Small intestine (tissue), 7 donors: Measurements from ENCODE around the gene HHLA2. TPM values are rescaled to one million over a fixed set of nuclear protein-coding genes. Genes with fewer than 3 reads are reported as not detected.

Source experiments
- DNase-seq, 2 donors: peaks; one replicate each; pipeline versions ENCODE4 v3.0.0 to v3.0.0-alpha.2; 2013
- FAIRE-seq: peaks from 2 replicates; lab custom pipeline; 2012; peaks lifted over from hg19 to GRCh38; lab: Jason Lieb, UNC
- H3K27ac ChIP-seq, 3 donors: one replicate each; pipeline ENCODE4 v1.5.1; 2013; ENCODE audit warnings: low read length in 2 of 3, mild to moderate bottlenecking in 2 of 3, control low read depth in 1 of 3, inconsistent platforms in 1 of 3, low read depth in 1 of 3, moderate library complexity in 1 of 3
- H3K27me3 ChIP-seq, 3 donors: one replicate each; pipeline ENCODE4 v1.6.1; 2013; ENCODE audit warnings: low read length in 3 of 3, inconsistent platforms in 1 of 3; ENCODE audit not compliant: control insufficient read depth in 3 of 3, insufficient read depth in 3 of 3
- H3K36me3 ChIP-seq, 3 donors: one replicate each; pipeline ENCODE4 v1.6.1; 2013; ENCODE audit warnings: low read length in 3 of 3, inconsistent platforms in 1 of 3, low read depth in 1 of 3, mild to moderate bottlenecking in 1 of 3, moderate library complexity in 1 of 3; ENCODE audit not compliant: control insufficient read depth in 3 of 3, insufficient read depth in 2 of 3
- H3K4me1 ChIP-seq, 3 donors: one replicate each; pipeline ENCODE4 v1.6.1; 2013; ENCODE audit warnings: low read length in 2 of 3, inconsistent platforms in 1 of 3, low read depth in 1 of 3, mild to moderate bottlenecking in 1 of 3, moderate library complexity in 1 of 3; ENCODE audit not compliant: control insufficient read depth in 3 of 3, insufficient read depth in 2 of 3
- H3K4me3 ChIP-seq, 3 donors: one replicate each; pipeline ENCODE4 v1.5.1; 2013; ENCODE audit warnings: low read length in 3 of 3, control low read depth in 1 of 3, inconsistent platforms in 1 of 3, low read depth in 1 of 3, mild to moderate bottlenecking in 1 of 3, moderate library complexity in 1 of 3
- H3K9me3 ChIP-seq, 2 donors: one replicate each; pipeline ENCODE4 v1.6.1; 2013; ENCODE audit warnings: low read depth in 1 of 2, low read length in 1 of 2; ENCODE audit not compliant: control insufficient read depth in 2 of 2, insufficient read depth in 1 of 2
- WGBS, 3 donors: extraction: QIAGEN DNeasy Blood & Tissue Kit; methylation state at CpG; one replicate each; pipeline ENCODE4 v1.1.7; 2013; 5-methylcytosine and 5-hydroxymethylcytosine counted together
- polyA plus RNA-seq, 4 donors: library from polyadenylated mRNA; stranded (reverse) in 3 of 4; unstranded in 1 of 4; fragments of 200-250 nt in 3 of 4; fragments of 120-200 nt in 1 of 4; gene quantifications; one replicate each; pipeline versions ENCODE4 v1.2.1 to v1.2.3, GENCODE V29; 2013
- donor health status: healthy with polysubstance abuse.
- donor health status: control.
- donor health status: control.
- donor health status: Bipolar disorder and iron deficiency.
- donor health status: healthy.

HHLA2 gene
- polyA plus RNA-seq, 4 donors = 20.5 to 130 (median 91.0) TPM

GRCh38 chr3:108407886-108408285 lies 111.5 kb downstream of the HHLA2 start:
- DNase-seq (no peak), FAIRE-seq (no peak)
- H3K4me1 ChIP-seq = peaks cover 4 to 21% (median 9%) of the 10 kb centered on the region in 3 donors
- no peaks in the 10 kb centered on the region for H3K36me3 ChIP-seq
- H3K9me3 ChIP-seq = peaks cover 0 to 6% of the 10 kb centered on the region in 2 donors
- no peak overlapping the region for H3K27ac ChIP-seq
- H3K4me3 ChIP-seq = no peak overlapping the region
- H3K27me3 ChIP-seq = no peaks in the 10 kb centered on the region
- 29 to 37% (median 36%) methylated on average over 3 of the region's 3 CpGs for WGBS, 3 donors

GRCh38 chr3:108408883-108409799 lies 112.8 kb downstream of the HHLA2 start:
- 25 to 63% (median 36%) methylated on average over 7 of the region's 7 CpGs for WGBS, 3 donors
- FAIRE-seq (no peak), DNase-seq (peak; percentile 67 to 84)
- Histone ChIP-seq H3K4me3 (no peak overlapping the region), H3K9me3 (peaks cover 0 to 6% of the 10 kb centered on the region in 2 donors), H3K36me3 (no peaks in the 10 kb centered on the region), H3K27ac (peak overlapping the region; percentile 2 to 22 (median 5)), H3K27me3 (no peaks in the 10 kb centered on the region), H3K4me1 (peaks cover 4 to 14% (median 5%) of the 10 kb centered on the region in 3 donors)

GRCh38 chr3:108409800-108410178 lies 113.4 kb downstream of the HHLA2 start:
- H3K27ac ChIP-seq = no peak overlapping the region
- WGBS, 3 donors = 81 to 93% (median 83%) methylated on average over 4 of the region's 4 CpGs
- no peak for DNase-seq
- H3K36me3 ChIP-seq = no peaks in the 10 kb centered on the region
- H3K27me3 ChIP-seq = no peaks in the 10 kb centered on the region
- H3K4me3 ChIP-seq = no peak overlapping the region
- peaks cover 2 to 10% (median 5%) of the 10 kb centered on the region in 3 donors for H3K4me1 ChIP-seq
- FAIRE-seq = no peak
- H3K9me3 ChIP-seq = peaks cover 0 to 6% of the 10 kb centered on the region in 2 donors

GRCh38 chr3:108410531-108410984 lies 114.2 kb downstream of the HHLA2 start:
- Histone ChIP-seq H3K27ac (no peak overlapping the region), H3K4me1 (peaks cover 2 to 10% (median 5%) of the 10 kb centered on the region in 3 donors), H3K27me3 (no peaks in the 10 kb centered on the region), H3K36me3 (no peaks in the 10 kb centered on the region), H3K9me3 (peaks cover 0 to 6% of the 10 kb centered on the region in 2 donors), H3K4me3 (no peak overlapping the region)
- FAIRE-seq (no peak), DNase-seq (no peak)
- WGBS, 3 donors = 89 to 95% (median 94%) methylated on average over 11 of the region's 11 CpGs

GRCh38 chr3:108412121-108412750 lies 115.9 kb downstream of the HHLA2 start:
- H3K4me3 ChIP-seq = no peak overlapping the region
- 57 to 77% (median 68%) methylated on average over 6 of the region's 6 CpGs for WGBS, 3 donors
- no peaks in the 10 kb centered on the region for H3K36me3 ChIP-seq
- FAIRE-seq (no peak), DNase-seq (peak in 1 of 2 donors; percentile 46)
- peaks cover 0 to 6% of the 10 kb centered on the region in 2 donors for H3K9me3 ChIP-seq
- no peak overlapping the region for H3K27ac ChIP-seq
- H3K4me1 ChIP-seq = peaks cover 0 to 6% (median 5%) of the 10 kb centered on the region in 3 donors
- H3K27me3 ChIP-seq = no peaks in the 10 kb centered on the region

- FAIRE-seq (no peak), DNase-seq (no peak)
- 83 to 91% (median 89%) methylated on average over 5 of the region's 5 CpGs for WGBS, 3 donors
- no peaks in the 10 kb centered on the region for H3K27me3 ChIP-seq
- H3K36me3 ChIP-seq = no peaks in the 10 kb centered on the region
- no peak overlapping the region for H3K4me3 ChIP-seq
- peaks cover 0 to 5% (median 3%) of the 10 kb centered on the region in 3 donors for H3K4me1 ChIP-seq
- H3K27ac ChIP-seq = no peak overlapping the region
- peaks cover 0 to 6% of the 10 kb centered on the region in 2 donors for H3K9me3 ChIP-seq
Measured at GRCh38 chr3:108414007-108414406, 117.7 kb downstream of the HHLA2 start.

- H3K27me3 ChIP-seq = no peaks in the 10 kb centered on the region
- no peak overlapping the region for H3K27ac ChIP-seq
- WGBS, 3 donors = 59 to 86% (median 82%) methylated on average over 3 of the region's 3 CpGs
- peaks cover 0 to 2% of the 10 kb centered on the region in 2 donors for H3K9me3 ChIP-seq
- H3K36me3 ChIP-seq = no peaks in the 10 kb centered on the region
- no peak for FAIRE-seq
- no peak for DNase-seq
- H3K4me1 ChIP-seq = no peaks in the 10 kb centered on the region
- no peak overlapping the region for H3K4me3 ChIP-seq
Measured at GRCh38 chr3:108415661-108416060, 119.3 kb downstream of the HHLA2 start.

GRCh38 chr3:108416111-108416869 lies 119.9 kb downstream of the HHLA2 start:
- Histone ChIP-seq H3K9me3 (no peaks in the 10 kb centered on the region), H3K4me3 (no peak overlapping the region), H3K4me1 (no peaks in the 10 kb centered on the region), H3K27me3 (no peaks in the 10 kb centered on the region), H3K36me3 (no peaks in the 10 kb centered on the region), H3K27ac (no peak overlapping the region)
- WGBS, 3 donors = 89 to 91% (median 89%) methylated on average over 4 of the region's 4 CpGs
- FAIRE-seq (no peak), DNase-seq (no peak)
